ENCODE data around the gene NCAM1. TPM values are rescaled to one million over a fixed set of nuclear protein-coding genes. Genes with fewer than 3 reads are reported as not detected.

The NCAM1 gene
- total RNA-seq, 4 donors from 2014 or later, result 12.8 to 27.7 (median 15.7) TPM

DNA sequence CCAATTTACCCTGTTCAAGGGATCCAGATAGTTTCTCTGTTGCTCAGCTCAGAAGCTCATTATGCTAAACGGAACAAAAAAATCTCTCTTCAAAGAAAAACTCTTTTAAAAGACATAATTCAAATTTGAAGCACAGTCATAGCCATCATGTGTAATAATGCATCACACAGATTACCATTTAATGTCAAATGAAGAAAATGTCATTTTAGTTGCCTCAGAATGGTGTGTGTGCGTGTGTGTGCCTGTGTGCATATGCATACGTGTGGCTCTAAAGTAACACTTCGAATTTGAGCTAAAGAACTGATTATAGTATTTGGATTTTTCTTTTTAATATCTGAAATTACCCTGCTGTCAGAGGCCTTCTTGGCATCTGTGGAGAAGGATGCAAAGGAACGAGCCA is 363.0 kb downstream of the NCAM1 start:
- TF ChIP-seq, protein P1, sequence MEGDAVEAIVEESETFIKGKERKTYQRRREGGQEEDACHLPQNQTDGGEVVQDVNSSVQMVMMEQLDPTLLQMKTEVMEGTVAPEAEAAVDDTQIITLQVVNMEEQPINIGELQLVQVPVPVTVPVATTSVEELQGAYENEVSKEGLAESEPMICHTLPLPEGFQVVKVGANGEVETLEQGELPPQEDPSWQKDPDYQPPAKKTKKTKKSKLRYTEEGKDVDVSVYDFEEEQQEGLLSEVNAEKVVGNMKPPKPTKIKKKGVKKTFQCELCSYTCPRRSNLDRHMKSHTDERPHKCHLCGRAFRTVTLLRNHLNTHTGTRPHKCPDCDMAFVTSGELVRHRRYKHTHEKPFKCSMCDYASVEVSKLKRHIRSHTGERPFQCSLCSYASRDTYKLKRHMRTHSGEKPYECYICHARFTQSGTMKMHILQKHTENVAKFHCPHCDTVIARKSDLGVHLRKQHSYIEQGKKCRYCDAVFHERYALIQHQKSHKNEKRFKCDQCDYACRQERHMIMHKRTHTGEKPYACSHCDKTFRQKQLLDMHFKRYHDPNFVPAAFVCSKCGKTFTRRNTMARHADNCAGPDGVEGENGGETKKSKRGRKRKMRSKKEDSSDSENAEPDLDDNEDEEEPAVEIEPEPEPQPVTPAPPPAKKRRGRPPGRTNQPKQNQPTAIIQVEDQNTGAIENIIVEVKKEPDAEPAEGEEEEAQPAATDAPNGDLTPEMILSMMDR (IDR thresholded peaks at IDR 0.05 in 4 of 5, conservative IDR thresholded peaks at IDR 0.05 in 1 of 5), result no peak
- ATAC-seq (no peak), DNase-seq (no peak)
- Histone ChIP-seq H3K27me3 (no peaks in the 10 kb centered on the region), H3K36me3 (peaks cover 0 to 35% of the 10 kb centered on the region in 2 donors), H3K4me3 (no peak overlapping the region), H3K27ac (no peak overlapping the region), H3K4me1 (no peaks in the 10 kb centered on the region), H3K9me3 (no peaks in the 10 kb centered on the region)
- intact Hi-C loops (cut with DNase I; ENCODE audit: low total_unique reads), result no loop called here
- in situ Hi-C loops (cut with MboI; ENCODE audit: low sequenced_read_pairs in 4 of 4), result no loop called here

Data from gastrocnemius medialis (tissue), 4 donors.